CD4-positive, CD25-positive, alpha-beta regulatory T cell (primary cell): Measurements from ENCODE around the gene PCDH19. TPM values are rescaled to one million over a fixed set of nuclear protein-coding genes. Genes with fewer than 3 reads are reported as not detected.

Source experiments
- ATAC-seq, 2 donors: fragments of 150-1000 bp; cut with Tn5 transposase; one replicate each; pipeline ENCODE4 v1.10.0; 2021; ENCODE audit warnings: low read depth in 2 of 2, moderate number of reproducible peaks in 2 of 2, moderate library complexity in 1 of 2
- DNase-seq, 3 donors: peaks; one replicate each; pipeline versions ENCODE4 v3.0.0 to v3.0.0-alpha.2; 2012 to 2022; ENCODE audit warnings: mixed read lengths in 1 of 3
- H3K27ac ChIP-seq: one replicate; pipeline ENCODE4 v1.7.0; 2013; ENCODE audit warnings: mild to moderate bottlenecking, low read length; ENCODE audit not compliant: insufficient read depth, poor library complexity, severe bottlenecking
- H3K27me3 ChIP-seq: one replicate; pipeline ENCODE4 v1.7.0; 2013; ENCODE audit warnings: low read length; ENCODE audit not compliant: control insufficient read depth, insufficient read depth
- H3K36me3 ChIP-seq: one replicate; pipeline ENCODE4 v1.7.0; 2013; ENCODE audit warnings: mild to moderate bottlenecking, low read length, moderate library complexity; ENCODE audit not compliant: control insufficient read depth, insufficient read depth
- H3K4me1 ChIP-seq: 2 replicates; pipeline ENCODE4 v1.7.0; 2013; ENCODE audit warnings: mild to moderate bottlenecking, low read length; ENCODE audit not compliant: insufficient read depth, control insufficient read depth, poor library complexity, severe bottlenecking
- H3K4me3 ChIP-seq: one replicate; pipeline ENCODE4 v1.7.0; 2013; ENCODE audit warnings: low read depth, mild to moderate bottlenecking, low read length, moderate library complexity
- H3K9me3 ChIP-seq, 2 experiments: 1 replicate in 1 of 2; 2 replicates in 1 of 2; pipeline ENCODE4 v1.7.0; 2013; ENCODE audit warnings: low read length in 2 of 2, mild to moderate bottlenecking in 1 of 2, moderate library complexity in 1 of 2; ENCODE audit not compliant: control insufficient read depth in 2 of 2
- H3K27ac Mint-ChIP-seq, 3 donors: one replicate each; pipeline ENCODE4 v1.8.0; 2020 to 2022; ENCODE audit warnings: mild to moderate bottlenecking in 3 of 3, mixed read lengths in 3 of 3, moderate library complexity in 2 of 3
- H3K27me3 Mint-ChIP-seq: one replicate; pipeline ENCODE4 v1.8.0; 2022; ENCODE audit warnings: mild to moderate bottlenecking, mixed read lengths
- H3K36me3 Mint-ChIP-seq: one replicate; pipeline ENCODE4 v1.8.0; 2020; ENCODE audit warnings: mixed read lengths
- H3K4me1 Mint-ChIP-seq, 4 donors: one replicate each; pipeline ENCODE4 v1.8.0; 2020 to 2022; ENCODE audit warnings: mixed read lengths in 4 of 4, mild to moderate bottlenecking in 1 of 4
- H3K4me3 Mint-ChIP-seq, 4 donors: one replicate each; pipeline ENCODE4 v1.8.0; 2020 to 2022; ENCODE audit warnings: mild to moderate bottlenecking in 4 of 4, mixed read lengths in 4 of 4, moderate library complexity in 3 of 4
- H3K9me3 Mint-ChIP-seq, 7 donors: one replicate each; pipeline ENCODE4 v1.8.0; 2020 to 2022; ENCODE audit warnings: mixed read lengths in 7 of 7, mild to moderate bottlenecking in 3 of 7, moderate library complexity in 2 of 7
- polyA plus RNA-seq, 4 donors: library from polyadenylated mRNA; unstranded; fragments of 300-500 nt; fragmentation: Illumina TruSeq; gene quantifications; one replicate each; pipeline ENCODE4 v1.2.3, GENCODE V29; 2021
- total RNA-seq: library from RNA; stranded (reverse); gene quantifications from one replicate; pipeline ENCODE4 v1.2.3, GENCODE V29; 2022

Gene PCDH19
- total and polyA plus RNA-seq, 5 donors from 2014 or later, result not detected

- DNase-seq (no peak), ATAC-seq (no peak)
- Histone ChIP-seq H3K27ac (no peak overlapping the region), H3K9me3 (no peaks in the 10 kb centered on the region), H3K4me3 (no peak overlapping the region), H3K27me3 (no peaks in the 10 kb centered on the region), H3K4me1 (no peaks in the 10 kb centered on the region), H3K36me3 (no peaks in the 10 kb centered on the region)
- Mint-ChIP-seq H3K27me3 (no peaks in the 10 kb centered on the region), H3K4me3 (no peak overlapping the region), H3K27ac (no peak overlapping the region), H3K36me3 (no peaks in the 10 kb centered on the region), H3K4me1 (no peaks in the 10 kb centered on the region), H3K9me3 (peaks cover 0 to 4% (median 0%) of the 10 kb centered on the region in 7 donors)
These were observed 93.1 kb downstream of the PCDH19 start for GRCh38 chrX:100316987-100317386.

- no peak for ATAC-seq
These were observed 94.5 kb downstream of the PCDH19 start for GRCh38 chrX:100315566-100315965.

GRCh38 chrX:100299559-100299958, 110.5 kb downstream of the PCDH19 start:
- no peaks in the 10 kb centered on the region for H3K4me1 Mint-ChIP-seq
- Histone ChIP-seq H3K9me3 (no peaks in the 10 kb centered on the region), H3K36me3 (no peaks in the 10 kb centered on the region), H3K4me3 (no peak overlapping the region), H3K4me1 (no peaks in the 10 kb centered on the region), H3K27ac (no peak overlapping the region), H3K27me3 (no peaks in the 10 kb centered on the region)
- no peak overlapping the region for H3K27ac Mint-ChIP-seq
- H3K9me3 Mint-ChIP-seq, result peaks cover 0 to 2% (median 0%) of the 10 kb centered on the region in 7 donors
- no peaks in the 10 kb centered on the region for H3K27me3 Mint-ChIP-seq
- no peaks in the 10 kb centered on the region for H3K36me3 Mint-ChIP-seq
- H3K4me3 Mint-ChIP-seq, result no peak overlapping the region
- no peak for ATAC-seq
- DNase-seq, result no peak

More at GRCh38 chrX:100315566-100315965, 94.5 kb downstream of the PCDH19 start:
- Histone ChIP-seq H3K4me1 (no peaks in the 10 kb centered on the region), H3K27me3 (no peaks in the 10 kb centered on the region), H3K9me3 (no peaks in the 10 kb centered on the region), H3K36me3 (no peaks in the 10 kb centered on the region), H3K27ac (no peak overlapping the region), H3K4me3 (no peak overlapping the region)
- no peak for DNase-seq
- Mint-ChIP-seq H3K36me3 (no peaks in the 10 kb centered on the region), H3K27me3 (no peaks in the 10 kb centered on the region), H3K4me1 (no peaks in the 10 kb centered on the region), H3K27ac (no peak overlapping the region), H3K4me3 (no peak overlapping the region), H3K9me3 (peaks cover 0 to 4% (median 0%) of the 10 kb centered on the region in 7 donors)

GRCh38 chrX:100297728-100298127, 112.3 kb downstream of the PCDH19 start:
- Mint-ChIP-seq H3K27ac (no peak overlapping the region), H3K27me3 (no peaks in the 10 kb centered on the region), H3K36me3 (no peaks in the 10 kb centered on the region), H3K4me1 (no peaks in the 10 kb centered on the region), H3K9me3 (no peaks in the 10 kb centered on the region), H3K4me3 (no peak overlapping the region)
- no peaks in the 10 kb centered on the region for H3K27me3 ChIP-seq
- no peaks in the 10 kb centered on the region for H3K36me3 ChIP-seq
- no peak overlapping the region for H3K4me3 ChIP-seq
- H3K27ac ChIP-seq, result no peak overlapping the region
- DNase-seq, result no peak
- no peak for ATAC-seq
- no peaks in the 10 kb centered on the region for H3K9me3 ChIP-seq
- no peaks in the 10 kb centered on the region for H3K4me1 ChIP-seq

GRCh38 chrX:100296183-100296753, 113.8 kb downstream of the PCDH19 start:
- H3K4me3 Mint-ChIP-seq, result no peak overlapping the region
- no peaks in the 10 kb centered on the region for H3K4me1 Mint-ChIP-seq

GRCh38 chrX:100294965-100295364, 115.1 kb downstream of the PCDH19 start:
- no peaks in the 10 kb centered on the region for H3K36me3 Mint-ChIP-seq
- no peaks in the 10 kb centered on the region for H3K4me1 Mint-ChIP-seq
- no peak for DNase-seq
- no peak overlapping the region for H3K4me3 Mint-ChIP-seq
- H3K27me3 Mint-ChIP-seq, result no peaks in the 10 kb centered on the region
- no peaks in the 10 kb centered on the region for H3K27me3 ChIP-seq
- no peak overlapping the region for H3K4me3 ChIP-seq
- H3K27ac ChIP-seq, result no peak overlapping the region
- ATAC-seq, result no peak
- H3K9me3 ChIP-seq, result no peaks in the 10 kb centered on the region
- H3K27ac Mint-ChIP-seq, result no peak overlapping the region
- no peaks in the 10 kb centered on the region for H3K9me3 Mint-ChIP-seq
- H3K4me1 ChIP-seq, result no peaks in the 10 kb centered on the region
- no peaks in the 10 kb centered on the region for H3K36me3 ChIP-seq

More at GRCh38 chrX:100296183-100296753, 113.8 kb downstream of the PCDH19 start:
- Mint-ChIP-seq H3K9me3 (no peaks in the 10 kb centered on the region), H3K27me3 (no peaks in the 10 kb centered on the region), H3K36me3 (no peaks in the 10 kb centered on the region), H3K27ac (no peak overlapping the region)
- H3K27me3 ChIP-seq, result no peaks in the 10 kb centered on the region
- no peak overlapping the region for H3K27ac ChIP-seq
- DNase-seq (no peak), ATAC-seq (no peak)
- H3K36me3 ChIP-seq, result no peaks in the 10 kb centered on the region
- H3K4me1 ChIP-seq, result no peaks in the 10 kb centered on the region
- no peak overlapping the region for H3K4me3 ChIP-seq
- H3K9me3 ChIP-seq, result no peaks in the 10 kb centered on the region

GRCh38 chrX:100289066-100289558, 121.0 kb downstream of the PCDH19 start:
- peaks cover 0 to 2% (median 0%) of the 10 kb centered on the region in 7 donors for H3K9me3 Mint-ChIP-seq
- H3K4me1 ChIP-seq, result no peaks in the 10 kb centered on the region
- no peak overlapping the region for H3K27ac Mint-ChIP-seq
- no peaks in the 10 kb centered on the region for H3K27me3 ChIP-seq
- H3K36me3 ChIP-seq, result no peaks in the 10 kb centered on the region
- H3K4me3 ChIP-seq, result no peak overlapping the region
- no peaks in the 10 kb centered on the region for H3K27me3 Mint-ChIP-seq
- H3K4me3 Mint-ChIP-seq, result no peak overlapping the region
- ATAC-seq (no peak), DNase-seq (no peak)
- no peaks in the 10 kb centered on the region for H3K4me1 Mint-ChIP-seq
- no peak overlapping the region for H3K27ac ChIP-seq
- H3K36me3 Mint-ChIP-seq, result no peaks in the 10 kb centered on the region
- no peaks in the 10 kb centered on the region for H3K9me3 ChIP-seq

- Histone ChIP-seq H3K27me3 (no peaks in the 10 kb centered on the region), H3K27ac (no peak overlapping the region), H3K4me1 (no peaks in the 10 kb centered on the region), H3K36me3 (no peaks in the 10 kb centered on the region), H3K4me3 (no peak overlapping the region), H3K9me3 (no peaks in the 10 kb centered on the region)
- Mint-ChIP-seq H3K27ac (no peak overlapping the region), H3K27me3 (no peaks in the 10 kb centered on the region), H3K36me3 (no peaks in the 10 kb centered on the region), H3K4me1 (no peaks in the 10 kb centered on the region), H3K9me3 (peaks cover 0 to 2% (median 0%) of the 10 kb centered on the region in 7 donors), H3K4me3 (no peak overlapping the region)
- no peak for ATAC-seq
- no peak for DNase-seq
These were observed 132.8 kb downstream of the PCDH19 start for GRCh38 chrX:100277231-100277630.
